Activated naive CD4-positive, alpha-beta T cell treated with anti-CD3 and anti-CD28 coated beads for 36 hours (primary cell): ENCODE results near the gene PYM1. TPM values are rescaled to one million over a fixed set of nuclear protein-coding genes. Genes with fewer than 3 reads are reported as not detected.
"Not testable (repeated sequence)": the region's sequence is repeated elsewhere in the genome, so short reads cannot be mapped to it uniquely, and the experiment has no call there.

Experiments
- CTCF ChIA-PET: fragments of 350-600 bp; sonication (Branson Sonifier 250); formaldehyde crosslinking; loops from one replicate; lab custom pipeline; 2021; ENCODE audit warnings: antibody characterized with exemption; lab: Charles Lee
- DNase-seq: peaks from one replicate; pipeline ENCODE4 v3.0.0-alpha.2; 2020
- H3K27ac Mint-ChIP-seq: one replicate; pipeline ENCODE4 v1.8.0; 2021; ENCODE audit warnings: mild to moderate bottlenecking, mixed read lengths
- H3K27me3 Mint-ChIP-seq: one replicate; pipeline ENCODE4 v1.8.0; 2021; ENCODE audit warnings: low read depth, mixed read lengths
- H3K36me3 Mint-ChIP-seq: one replicate; pipeline ENCODE4 v1.8.0; 2021; ENCODE audit warnings: low read depth, mixed read lengths
- H3K4me1 Mint-ChIP-seq: one replicate; pipeline ENCODE4 v1.8.0; 2021; ENCODE audit warnings: low read depth, mixed read lengths
- H3K4me3 Mint-ChIP-seq: one replicate; pipeline ENCODE4 v1.8.0; 2021; ENCODE audit warnings: mild to moderate bottlenecking, moderate library complexity, mixed read lengths
- H3K9me3 Mint-ChIP-seq: one replicate; pipeline ENCODE4 v1.8.0; 2021; ENCODE audit warnings: mixed read lengths
- intact Hi-C: fragments of 100-400 bp; cut with micrococcal nuclease; formaldehyde crosslinking; loops from one replicate; pipeline ENCODE4 v1.15.1; 2023
- total RNA-seq, 2 experiments: library from RNA; stranded (reverse); gene quantifications; one replicate each; pipeline ENCODE4 v1.2.3, GENCODE V29; 2021

Gene PYM1
- total RNA-seq, 2 experiments from 2014 or later, result 18.8 to 19.3 TPM

DNA sequence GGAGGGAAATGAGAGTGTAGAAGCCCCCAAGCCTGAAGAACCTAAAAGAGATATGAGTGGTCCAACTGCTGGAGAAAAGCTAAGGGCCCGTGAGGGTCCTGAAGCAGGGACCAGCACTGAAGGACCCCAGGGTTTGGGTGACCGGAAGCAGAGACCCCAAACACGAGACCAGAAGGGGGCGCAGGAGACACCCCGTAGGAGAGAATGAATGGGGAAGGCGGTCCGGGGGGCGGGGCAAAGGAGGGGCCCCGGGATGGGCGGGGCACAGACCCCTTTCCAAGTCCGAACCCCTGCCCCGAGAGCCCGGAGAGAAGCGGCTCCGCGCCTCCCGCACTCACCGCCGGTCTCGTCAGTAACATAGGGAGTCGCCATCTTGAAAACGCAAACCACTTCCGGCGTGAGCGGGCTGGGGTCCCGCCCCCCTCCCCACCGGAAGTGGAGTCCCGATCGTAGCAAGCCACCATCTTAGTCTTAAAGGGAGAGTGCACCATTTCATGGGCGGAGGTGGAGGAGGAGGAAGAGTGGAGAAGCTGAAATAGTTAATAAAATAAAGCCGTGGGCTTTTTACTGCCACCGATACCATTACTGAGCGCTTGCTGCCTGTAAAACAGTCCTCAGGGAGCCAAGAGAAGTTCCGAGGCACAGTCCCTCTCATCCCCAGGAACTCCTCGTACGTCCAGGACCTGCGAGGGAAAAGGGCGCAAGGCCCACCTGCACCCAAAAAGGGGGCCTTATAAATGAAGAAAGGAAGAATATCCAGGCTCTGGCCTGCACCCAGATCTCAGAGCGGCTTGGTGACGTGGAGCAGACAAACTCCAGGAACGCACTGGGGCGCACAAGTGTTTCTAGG lies 731 bp downstream of the PYM1 start:
- Mint-ChIP-seq H3K4me3 (peak overlapping the region; percentile 99), H3K36me3 (peaks cover 33% of the 10 kb centered on the region), H3K4me1 (peaks cover 44% of the 10 kb centered on the region), H3K27me3 (no peaks in the 10 kb centered on the region), H3K9me3 (no peaks in the 10 kb centered on the region), H3K27ac (peak overlapping the region; percentile 100)
- intact Hi-C loops, result loop anchor here (1.0 to 10.0 kb wide), 9 partner anchors 8 to 1918 kb away; partner anchors contain the start of genes CD63, CTDSP2, DNAJC14 and IL23A
- CTCF ChIA-PET, result interaction anchor here (0.7 to 5.3 kb wide), 22 partner anchors 9 to 202 kb away, joined by 3 to 43 read pairs (median 5); partner anchors contain the start of genes CD63, ORMDL2, RAB5B and RPL41
- peak; percentile 96 for DNase-seq

DNA sequence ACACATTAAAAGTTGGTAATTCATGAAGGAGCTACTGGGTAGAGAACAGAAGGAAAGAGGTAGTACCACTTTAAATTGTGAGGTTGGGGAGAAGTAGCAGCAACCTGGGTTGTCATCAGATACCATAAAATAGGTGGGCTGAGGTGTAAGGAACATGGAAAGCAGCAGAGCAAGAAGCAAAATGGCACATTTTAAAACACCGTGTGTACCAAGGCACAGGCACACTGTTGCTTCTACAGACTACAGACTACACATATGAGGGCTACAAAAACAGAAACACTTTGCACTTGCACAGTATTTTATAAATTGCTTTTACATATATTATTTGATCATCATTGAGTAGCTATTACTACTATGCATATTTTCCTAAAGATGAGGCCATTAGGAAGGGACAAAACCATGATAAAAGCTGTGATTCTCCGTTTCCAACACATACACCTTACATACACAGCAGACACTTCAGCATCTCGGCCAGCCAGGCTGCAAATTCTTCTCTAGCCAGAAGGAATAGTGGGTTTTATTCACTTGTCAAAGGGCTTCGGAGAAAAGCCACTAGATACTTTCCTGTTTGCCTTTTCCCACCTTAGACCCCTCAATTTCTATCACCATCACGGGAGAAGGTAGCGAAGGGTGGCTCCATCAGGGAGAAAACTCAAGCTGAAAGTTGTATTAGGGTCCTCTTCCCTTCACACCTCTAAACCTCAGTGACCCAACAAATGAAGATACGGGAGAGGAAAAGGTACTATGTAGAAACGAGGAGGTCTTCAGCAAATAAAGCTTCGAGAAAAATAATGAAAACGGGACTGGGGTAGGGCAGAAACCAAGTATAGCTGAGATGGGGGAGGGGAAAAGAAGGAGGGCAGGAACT lies 1.6 kb downstream of the PYM1 start:
- no peaks in the 10 kb centered on the region for H3K9me3 Mint-ChIP-seq
- intact Hi-C loops, result loop anchor here (1.0 to 10.0 kb wide), 6 partner anchors 11 to 1919 kb away; partner anchors contain the start of genes CD63, CTDSP2, IL23A and NABP2
- no peaks in the 10 kb centered on the region for H3K27me3 Mint-ChIP-seq
- CTCF ChIA-PET, result interaction anchor here (0.7 to 3.5 kb wide), 20 partner anchors 9 to 197 kb away, joined by 3 to 30 read pairs (median 5); partner anchors contain the start of genes CD63, ORMDL2, RAB5B and RPL41
- no peak for DNase-seq
- H3K27ac Mint-ChIP-seq, result peak overlapping the region; percentile 100
- peaks cover 52% of the 10 kb centered on the region for H3K4me1 Mint-ChIP-seq
- H3K4me3 Mint-ChIP-seq, result peak overlapping the region; percentile 99
- H3K36me3 Mint-ChIP-seq, result peaks cover 27% of the 10 kb centered on the region

DNA sequence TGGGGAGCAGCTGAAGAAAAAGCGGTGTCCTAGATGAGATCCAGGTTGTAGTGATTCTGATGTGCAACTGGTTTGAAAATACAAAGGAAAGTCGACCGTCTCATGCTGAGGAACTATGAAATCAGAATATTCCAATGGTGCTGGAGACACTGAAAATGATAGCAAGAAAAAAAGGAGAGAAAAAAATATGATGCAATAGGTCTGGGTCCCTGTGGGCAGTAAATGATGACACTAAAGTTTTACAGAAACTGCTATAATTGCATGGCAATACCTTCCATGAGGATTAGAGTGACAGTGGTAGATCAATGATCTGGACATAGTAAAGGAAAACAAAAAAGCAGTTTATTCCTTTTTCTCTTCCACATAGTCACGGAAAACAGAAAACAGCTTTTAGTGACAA lies 2.3 kb downstream of the PYM1 start:
- CTCF ChIA-PET, result interaction anchor here (1.3 to 3.5 kb wide), 11 partner anchors 8 to 196 kb away, joined by 3 to 30 read pairs (median 9); partner anchors contain the start of gene CD63
- Mint-ChIP-seq H3K9me3 (no peaks in the 10 kb centered on the region), H3K4me3 (peak overlapping the region; percentile 99), H3K36me3 (peaks cover 25% of the 10 kb centered on the region), H3K4me1 (peaks cover 48% of the 10 kb centered on the region), H3K27me3 (no peaks in the 10 kb centered on the region), H3K27ac (peak overlapping the region; percentile 100)
- intact Hi-C loops, result loop anchor here (1.0 to 10.0 kb wide), 5 partner anchors 10 to 1919 kb away; partner anchors contain the start of genes CTDSP2, IL23A, NABP2 and RNF41
- DNase-seq, result no peak

DNA sequence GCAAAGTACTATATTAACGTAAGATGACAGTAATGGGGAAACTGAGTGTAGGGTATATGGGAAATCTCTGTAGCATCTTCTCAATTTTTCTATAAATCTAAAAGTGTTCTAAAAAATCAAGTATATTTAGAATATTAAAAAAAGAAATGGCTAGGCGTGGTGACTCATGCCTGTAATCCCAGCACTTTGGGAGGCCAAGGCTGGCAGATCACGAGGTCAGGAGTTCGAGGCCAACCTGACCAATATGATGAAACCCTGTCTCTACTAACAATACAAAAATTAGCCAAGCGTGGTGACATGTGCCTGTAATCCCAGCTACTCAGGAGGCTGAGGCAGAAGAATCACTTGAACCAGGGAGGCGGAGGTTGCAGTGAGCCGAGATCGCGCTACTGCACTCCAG lies 4.0 kb downstream of the PYM1 start:
- H3K36me3 Mint-ChIP-seq, result peaks cover 24% of the 10 kb centered on the region

DNA sequence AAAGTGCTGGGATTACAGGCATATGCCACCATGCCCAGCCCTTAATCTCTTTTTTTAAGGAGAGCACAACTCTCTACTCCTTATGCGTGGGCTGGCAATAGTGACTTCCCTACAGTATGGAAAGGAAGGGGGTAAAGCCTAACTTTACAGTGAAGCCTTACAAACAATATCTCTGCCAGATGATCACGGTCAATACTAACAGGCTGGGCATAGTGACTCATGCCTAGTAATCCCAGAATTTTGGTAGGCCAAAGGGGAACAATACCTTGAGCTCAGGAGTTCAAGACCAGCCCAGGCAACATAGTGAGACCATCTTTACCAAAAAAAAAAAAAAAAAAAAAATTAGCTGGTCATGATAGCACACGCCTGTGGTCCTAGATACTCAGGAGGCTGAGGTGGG lies 5.6 kb downstream of the PYM1 start:
- H3K36me3 Mint-ChIP-seq, result peaks cover 18% of the 10 kb centered on the region
- H3K27ac Mint-ChIP-seq, result no peak overlapping the region
- CTCF ChIA-PET, result no interaction called here
- DNase-seq, result no peak
- peaks cover 40% of the 10 kb centered on the region for H3K4me1 Mint-ChIP-seq
- H3K27me3 Mint-ChIP-seq, result no peaks in the 10 kb centered on the region
- H3K4me3 Mint-ChIP-seq, result no peak overlapping the region
- no peaks in the 10 kb centered on the region for H3K9me3 Mint-ChIP-seq
- intact Hi-C loops, result loop anchor here (10.0 kb wide), 1 partner anchor 1923 kb away; the partner anchor contains the start of gene CTDSP2

More for the DNA sequence above, 4.0 kb downstream of the PYM1 start:
- H3K27me3 Mint-ChIP-seq, DNase-seq, H3K4me3 Mint-ChIP-seq, CTCF ChIA-PET, H3K9me3 Mint-ChIP-seq: not testable (repeated sequence)
- Mint-ChIP-seq H3K27ac (peak overlapping the region; percentile 10), H3K4me1 (peaks cover 37% of the 10 kb centered on the region)
- intact Hi-C loops, result loop anchor here (10.0 kb wide), 1 partner anchor 1921 kb away; the partner anchor contains the start of gene CTDSP2

DNA sequence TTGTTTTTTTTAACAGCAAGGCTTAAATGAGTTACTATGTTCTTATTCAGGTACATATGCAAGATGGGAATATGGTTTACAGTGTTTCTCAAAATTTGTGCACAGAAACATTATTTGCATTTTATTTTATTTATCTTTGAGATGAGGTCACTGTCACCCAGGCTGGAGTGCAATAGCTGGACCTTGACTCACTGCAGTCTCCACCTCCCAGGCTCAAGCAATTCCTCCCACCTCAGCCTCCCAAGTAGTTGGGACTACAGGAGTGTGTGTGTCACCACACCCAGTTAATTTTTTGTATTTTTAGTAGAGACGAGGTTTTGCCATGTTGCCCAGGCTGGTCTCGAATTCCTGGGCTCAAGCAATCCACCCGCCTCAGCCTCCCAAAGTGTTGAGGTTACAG lies 8.7 kb downstream of the PYM1 start:
- H3K27me3 Mint-ChIP-seq, DNase-seq, H3K9me3 Mint-ChIP-seq, intact Hi-C loops, CTCF ChIA-PET, H3K4me3 Mint-ChIP-seq, H3K27ac Mint-ChIP-seq: not testable (repeated sequence)
- peaks cover 23% of the 10 kb centered on the region for H3K36me3 Mint-ChIP-seq
- H3K4me1 Mint-ChIP-seq, result peaks cover 47% of the 10 kb centered on the region

DNA sequence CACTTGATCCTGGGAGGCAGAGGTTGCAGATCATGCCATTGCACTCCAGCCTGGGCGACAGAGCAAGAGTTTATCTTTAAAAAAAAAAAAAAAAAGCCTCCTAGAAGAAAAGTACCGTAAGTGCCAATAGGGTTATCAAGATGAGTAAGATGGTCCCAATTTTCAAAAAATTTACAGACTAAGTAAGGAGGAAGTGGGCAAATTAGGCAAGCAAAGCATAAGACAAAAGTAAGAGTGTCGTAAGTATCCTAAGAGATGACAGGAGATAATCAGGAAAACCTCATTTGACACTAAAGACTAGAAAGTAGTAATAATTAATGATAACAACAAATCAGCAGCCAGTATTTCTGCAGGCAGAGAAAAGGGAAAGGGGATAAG lies 12.2 kb downstream of the PYM1 start:
- H3K4me3 Mint-ChIP-seq, result no peak overlapping the region

DNA sequence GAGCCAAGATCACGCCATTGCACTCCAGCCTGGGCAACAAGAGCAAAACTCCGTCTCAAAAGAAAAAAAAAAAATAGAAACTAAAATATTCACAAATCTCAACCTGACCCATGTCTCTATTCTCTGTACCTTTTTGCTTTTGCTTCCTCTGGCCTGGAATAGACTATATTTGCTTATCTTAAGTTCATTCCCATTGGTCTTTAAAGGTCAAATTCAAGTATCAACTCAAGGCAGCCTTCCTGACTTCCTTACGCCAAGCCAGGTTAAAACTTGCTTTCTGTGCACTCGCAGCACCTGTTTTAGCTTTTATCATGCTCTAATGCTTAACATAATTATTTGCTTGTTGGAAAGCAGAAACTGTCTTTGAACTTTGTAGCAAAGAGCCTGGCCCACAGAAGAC lies 14.8 kb downstream of the PYM1 start:
- Mint-ChIP-seq H3K27me3 (no peaks in the 10 kb centered on the region), H3K36me3 (peaks cover 23% of the 10 kb centered on the region), H3K9me3 (no peaks in the 10 kb centered on the region), H3K27ac (no peak overlapping the region), H3K4me3 (no peak overlapping the region), H3K4me1 (peaks cover 43% of the 10 kb centered on the region)
- CTCF ChIA-PET, result interaction anchor here (1.3 to 2.6 kb wide), 2 partner anchors 8 to 13 kb away, joined by 4 to 9 read pairs; no protein-coding TSS in a partner anchor
- no peak for DNase-seq
- intact Hi-C loops, result no loop called here

More for the DNA sequence above, 12.2 kb downstream of the PYM1 start:
- H3K36me3 Mint-ChIP-seq, result peaks cover 25% of the 10 kb centered on the region
- peak overlapping the region; percentile 54 for H3K27ac Mint-ChIP-seq
- H3K4me1 Mint-ChIP-seq, result peaks cover 40% of the 10 kb centered on the region
- no peak for DNase-seq
- intact Hi-C loops, result loop anchor here (1.0 kb wide), 1 partner anchor 10 kb away; no protein-coding TSS in a partner anchor
- H3K27me3 Mint-ChIP-seq, result no peaks in the 10 kb centered on the region
- CTCF ChIA-PET, result interaction anchor here (0.6 to 1.1 kb wide), 3 partner anchors 34 to 177 kb away, joined by 3 to 4 read pairs (median 3); no protein-coding TSS in a partner anchor
- H3K9me3 Mint-ChIP-seq, result no peaks in the 10 kb centered on the region

DNA sequence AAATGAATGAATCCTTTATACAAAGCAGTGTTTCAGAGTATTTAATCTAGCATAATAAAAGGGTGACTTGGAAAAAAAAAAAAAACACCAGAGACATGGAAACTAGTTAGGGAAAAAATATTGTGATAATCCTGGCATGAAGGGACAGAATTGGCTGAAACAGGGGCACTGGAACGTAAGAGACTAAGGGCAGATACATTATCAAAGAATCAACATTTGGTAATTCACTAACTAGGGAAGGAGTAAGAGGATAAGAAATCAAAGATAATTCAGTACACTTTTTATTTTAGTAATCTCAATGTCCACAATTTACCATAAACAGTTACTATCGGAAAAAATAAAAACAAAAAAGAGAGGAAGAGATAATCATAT lies 18.2 kb downstream of the PYM1 start:
- no peak overlapping the region for H3K27ac Mint-ChIP-seq
- no peaks in the 10 kb centered on the region for H3K9me3 Mint-ChIP-seq
- no peaks in the 10 kb centered on the region for H3K27me3 Mint-ChIP-seq
- DNase-seq, result no peak
- no peak overlapping the region for H3K4me3 Mint-ChIP-seq
- H3K36me3 Mint-ChIP-seq, result peaks cover 13% of the 10 kb centered on the region
- CTCF ChIA-PET, result no interaction called here
- intact Hi-C loops, result no loop called here
- H3K4me1 Mint-ChIP-seq, result peaks cover 19% of the 10 kb centered on the region

DNA sequence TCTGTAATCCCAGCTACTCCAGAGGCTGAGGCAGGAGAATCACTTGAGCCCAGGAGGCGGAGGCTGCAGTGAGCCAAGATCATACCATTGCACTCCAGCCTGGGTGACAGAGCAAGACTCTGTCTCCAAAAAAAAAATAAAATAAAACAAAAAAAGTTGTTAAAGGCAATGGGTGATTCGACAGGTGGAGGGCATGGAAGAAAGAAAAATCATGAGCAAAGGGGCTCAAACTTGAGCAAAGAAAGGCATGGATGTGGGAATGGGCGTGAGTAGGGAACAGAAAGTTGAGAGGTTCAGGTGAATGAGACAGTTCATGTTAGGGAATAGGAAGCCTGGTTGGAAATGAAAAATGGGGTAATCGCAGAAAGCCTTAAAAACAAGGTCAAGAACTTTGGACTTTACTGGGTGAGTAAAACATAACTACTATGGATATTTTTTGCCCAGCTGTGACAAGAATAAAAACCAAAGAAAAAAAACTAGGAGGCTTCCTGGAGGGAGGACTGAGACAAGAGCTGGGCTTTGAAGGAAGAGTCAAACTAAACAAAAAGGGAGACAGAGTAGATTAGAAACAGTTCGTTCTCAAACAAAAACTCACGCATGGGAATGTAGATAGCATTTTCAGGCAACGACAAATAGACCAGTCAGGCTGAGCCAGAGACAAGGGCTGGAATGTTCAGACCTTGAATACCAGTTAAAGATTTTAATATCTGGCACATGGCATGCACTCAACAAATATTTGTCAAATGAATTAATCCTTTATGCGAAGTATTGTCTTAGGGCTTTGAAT lies 18.8 kb downstream of the PYM1 start:
- no peak for DNase-seq
- H3K4me3 Mint-ChIP-seq, result no peak overlapping the region
- H3K36me3 Mint-ChIP-seq, result peaks cover 9% of the 10 kb centered on the region
- H3K27me3 Mint-ChIP-seq, result no peaks in the 10 kb centered on the region
- intact Hi-C loops, result no loop called here
- no peak overlapping the region for H3K27ac Mint-ChIP-seq
- peaks cover 13% of the 10 kb centered on the region for H3K4me1 Mint-ChIP-seq
- no peaks in the 10 kb centered on the region for H3K9me3 Mint-ChIP-seq
- CTCF ChIA-PET, result interaction anchor here (0.6 kb wide), 1 partner anchor 9 kb away, joined by 3 read pairs; no protein-coding TSS in a partner anchor

DNA sequence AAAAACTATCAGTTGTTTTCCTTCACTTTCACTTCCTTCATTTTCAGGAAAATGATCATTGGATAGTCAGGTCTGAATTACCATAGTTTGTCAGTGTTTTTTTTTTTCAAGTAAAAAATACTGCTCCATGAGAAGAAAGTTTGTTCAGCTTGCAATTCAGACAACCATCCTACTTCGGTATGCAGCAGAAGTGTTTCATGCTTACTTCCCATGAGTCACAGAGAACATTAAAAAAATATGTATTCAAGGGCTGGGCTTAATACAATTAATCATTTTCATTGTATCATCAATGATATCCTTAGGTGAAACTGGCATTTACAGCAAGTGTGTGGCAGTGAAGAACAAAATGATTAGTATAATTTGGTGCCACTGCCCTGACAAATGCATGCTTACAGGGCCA lies 21.6 kb downstream of the PYM1 start:
- Mint-ChIP-seq H3K4me3 (no peak overlapping the region), H3K9me3 (no peaks in the 10 kb centered on the region), H3K27ac (no peak overlapping the region), H3K4me1 (peaks cover 3% of the 10 kb centered on the region), H3K27me3 (no peaks in the 10 kb centered on the region), H3K36me3 (peaks cover 4% of the 10 kb centered on the region)
- no peak for DNase-seq
- intact Hi-C loops, result no loop called here
- CTCF ChIA-PET, result no interaction called here
